T-helper 9 cell (primary cell): ENCODE data around the gene VPS37D.
"Not testable (repeated sequence)": the region's sequence is repeated elsewhere in the genome, so short reads cannot be mapped to it uniquely, and the experiment has no call there.

Experiments
- DNase-seq: peaks from one replicate; pipeline ENCODE4 v3.0.0-alpha.2; 2020

The VPS37D gene

GRCh38 chr7:73646785-73647724 lies 20.6 kb upstream of the VPS37D start:
- no peak for DNase-seq

- DNase-seq, result no peak
Observed at GRCh38 chr7:73647725-73648592, 19.7 kb upstream of the VPS37D start.

- no peak for DNase-seq
Observed at GRCh38 chr7:73648593-73649332, 18.9 kb upstream of the VPS37D start.

GRCh38 chr7:73649576-73649975 lies 18.1 kb upstream of the VPS37D start:
- no peak for DNase-seq

- DNase-seq, result no peak
Observed at GRCh38 chr7:73650524-73650923, 17.1 kb upstream of the VPS37D start.

GRCh38 chr7:73652541-73652949 lies 15.1 kb upstream of the VPS37D start:
- no peak for DNase-seq

GRCh38 chr7:73655309-73655708 lies 12.3 kb upstream of the VPS37D start:
- DNase-seq, result not testable (repeated sequence)

GRCh38 chr7:73659983-73660382 lies 7.6 kb upstream of the VPS37D start:
- no peak for DNase-seq

- DNase-seq, result not testable (repeated sequence)
Observed at GRCh38 chr7:73660594-73660993, 7.0 kb upstream of the VPS37D start.

GRCh38 chr7:73663033-73663432 lies 4.6 kb upstream of the VPS37D start:
- no peak for DNase-seq

- DNase-seq, result no peak
Observed at GRCh38 chr7:73668103-73668885, 663 bp downstream of the VPS37D start.

GRCh38 chr7:73668886-73669230 lies 1.2 kb downstream of the VPS37D start:
- no peak for DNase-seq

- no peak for DNase-seq
Observed at GRCh38 chr7:73669288-73669701, 1.7 kb downstream of the VPS37D start.

- no peak for DNase-seq
Observed at GRCh38 chr7:73669858-73670385, 2.3 kb downstream of the VPS37D start.

GRCh38 chr7:73671322-73671661 lies 3.7 kb downstream of the VPS37D start:
- no peak for DNase-seq

- DNase-seq, result no peak
Observed at GRCh38 chr7:73671857-73672445, 4.3 kb downstream of the VPS37D start.

- no peak for DNase-seq
Observed at GRCh38 chr7:73674468-73675124, 7.0 kb downstream of the VPS37D start.

- not testable (repeated sequence) for DNase-seq
Observed at GRCh38 chr7:73676062-73676461, 8.4 kb downstream of the VPS37D start.

GRCh38 chr7:73678862-73679261 lies 11.2 kb downstream of the VPS37D start:
- no peak for DNase-seq

- no peak for DNase-seq
Observed at GRCh38 chr7:73679709-73680108, 12.1 kb downstream of the VPS37D start.

GRCh38 chr7:73680501-73680900 lies 12.9 kb downstream of the VPS37D start:
- DNase-seq, result no peak
